Lower leg skin (tissue), 4 donors: ENCODE results near the gene VIP. TPM values are rescaled to one million over a fixed set of nuclear protein-coding genes. Genes with fewer than 3 reads are reported as not detected.

Source experiments
- DNase-seq, 2 donors: peaks; one replicate each; pipeline ENCODE4 v3.0.0-alpha.2; 2019; ENCODE audit warnings: low spot score in 2 of 2
- H3K4me3 ChIP-seq: fragments of 200-600 bp; sonication (generic); 2 replicates; pipeline ENCODE4 v1.5.1; 2017; ENCODE audit warnings: mild to moderate bottlenecking, low read depth; ENCODE audit not compliant: poor library complexity, severe bottlenecking
- POLR2A ChIP-seq, 2 donors: fragments of 450-650 bp; IDR thresholded peaks; one replicate each; pipeline ENCODE4 v1.6.1; 2016 to 2017; ENCODE audit warnings: antibody characterized with exemption in 2 of 2, mild to moderate bottlenecking in 1 of 2, moderate library complexity in 1 of 2
- WGBS, 2 donors: methylation state at CpG; one replicate each; pipeline ENCODE4 v1.1.5; 2018; 5-methylcytosine and 5-hydroxymethylcytosine counted together
- intact Hi-C: fragments of 100-400 bp; cut with DNase I; formaldehyde crosslinking; loops from one replicate; pipeline ENCODE4 v1.15.0; 2023; ENCODE audit warnings: low total_unique reads
- total RNA-seq, 4 donors: library from RNA; depleted of rRNA; stranded (reverse); fragments of >200 nt; gene quantifications; one replicate each; pipeline ENCODE4 v1.1.0, GENCODE V29; 2016
- TF ChIP-seq, protein P1 (sequence below), 3 donors: fragments of 450-650 bp; IDR thresholded peaks; one replicate each; pipeline ENCODE4 v1.5.1; 2016; ENCODE audit warnings: antibody characterized with exemption in 3 of 3, mild to moderate bottlenecking in 3 of 3, moderate library complexity in 2 of 3

VIP gene
- total RNA-seq, 4 donors from 2014 or later, result 0.13 to 0.98 TPM; not detected in 2

GRCh38 chr6:152720974-152721373 lies 29.6 kb upstream of the VIP start:
- intact Hi-C loops, result no loop called here
- 14 to 26% methylated on average over 3 of the region's 3 CpGs for WGBS, 2 donors
- DNase-seq, result no peak
- no peak for TF ChIP-seq POLR2A (IDR thresholded peaks at IDR 0.05)
- TF ChIP-seq, protein P1, sequence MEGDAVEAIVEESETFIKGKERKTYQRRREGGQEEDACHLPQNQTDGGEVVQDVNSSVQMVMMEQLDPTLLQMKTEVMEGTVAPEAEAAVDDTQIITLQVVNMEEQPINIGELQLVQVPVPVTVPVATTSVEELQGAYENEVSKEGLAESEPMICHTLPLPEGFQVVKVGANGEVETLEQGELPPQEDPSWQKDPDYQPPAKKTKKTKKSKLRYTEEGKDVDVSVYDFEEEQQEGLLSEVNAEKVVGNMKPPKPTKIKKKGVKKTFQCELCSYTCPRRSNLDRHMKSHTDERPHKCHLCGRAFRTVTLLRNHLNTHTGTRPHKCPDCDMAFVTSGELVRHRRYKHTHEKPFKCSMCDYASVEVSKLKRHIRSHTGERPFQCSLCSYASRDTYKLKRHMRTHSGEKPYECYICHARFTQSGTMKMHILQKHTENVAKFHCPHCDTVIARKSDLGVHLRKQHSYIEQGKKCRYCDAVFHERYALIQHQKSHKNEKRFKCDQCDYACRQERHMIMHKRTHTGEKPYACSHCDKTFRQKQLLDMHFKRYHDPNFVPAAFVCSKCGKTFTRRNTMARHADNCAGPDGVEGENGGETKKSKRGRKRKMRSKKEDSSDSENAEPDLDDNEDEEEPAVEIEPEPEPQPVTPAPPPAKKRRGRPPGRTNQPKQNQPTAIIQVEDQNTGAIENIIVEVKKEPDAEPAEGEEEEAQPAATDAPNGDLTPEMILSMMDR (IDR thresholded peaks at IDR 0.05), result no peak
- H3K4me3 ChIP-seq, result no peak overlapping the region

DNA sequence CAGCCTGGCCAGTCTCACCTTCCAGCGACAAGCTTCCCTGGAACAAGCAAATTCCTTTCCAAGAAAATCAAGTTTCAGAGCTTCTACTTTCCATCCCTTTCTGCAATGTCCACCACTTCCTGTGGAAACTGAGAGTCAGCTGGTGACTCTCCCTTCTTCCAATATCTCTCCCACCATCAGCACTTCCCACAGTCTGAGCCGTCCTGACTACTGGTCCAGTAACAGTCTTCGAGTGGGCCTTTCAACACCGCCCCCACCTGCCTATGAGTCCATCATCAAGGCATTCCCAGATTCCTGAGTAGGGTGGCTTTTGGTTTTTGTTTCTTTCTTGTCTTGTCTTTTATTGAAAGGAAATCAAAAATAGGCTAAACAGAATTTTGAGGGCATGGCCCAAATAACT lies 28.6 kb upstream of the VIP start:
- 89 to 95% methylated on average over 4 of the region's 4 CpGs for WGBS, 2 donors
- DNase-seq, result no peak
- intact Hi-C loops, result no loop called here

DNA sequence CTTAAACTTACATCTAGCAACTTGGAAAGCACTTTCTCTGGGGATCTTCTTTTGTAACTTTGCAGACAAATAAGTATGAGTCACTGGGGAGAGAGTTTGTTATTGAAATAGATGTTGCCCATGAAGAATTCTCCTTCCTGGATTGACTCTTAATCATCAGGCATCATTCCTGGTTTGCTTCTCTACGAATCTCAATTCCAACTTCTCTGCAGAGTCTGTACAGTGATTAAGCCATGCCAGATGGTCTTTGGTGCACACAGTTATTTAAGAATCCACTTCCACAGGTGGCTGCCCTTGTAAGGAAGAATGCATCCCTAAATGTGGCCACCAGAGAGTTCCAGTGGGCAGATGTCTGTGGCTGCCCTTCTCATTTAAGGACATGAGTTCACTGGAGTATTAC lies 27.2 kb upstream of the VIP start:
- no peak overlapping the region for H3K4me3 ChIP-seq
- intact Hi-C loops, result no loop called here
- 32 to 47% methylated on average over 1 of the region's 1 CpG for WGBS, 2 donors
- no peak for DNase-seq
- TF ChIP-seq, protein P1 (IDR thresholded peaks at IDR 0.05), result no peak
- no peak for TF ChIP-seq POLR2A (IDR thresholded peaks at IDR 0.05)

More for the DNA sequence above, 28.6 kb upstream of the VIP start:
- H3K4me3 ChIP-seq, result no peak overlapping the region
- TF ChIP-seq, protein P1 (IDR thresholded peaks at IDR 0.05), result no peak
- no peak for TF ChIP-seq POLR2A (IDR thresholded peaks at IDR 0.05)

GRCh38 chr6:152726313-152726712 lies 24.3 kb upstream of the VIP start:
- TF ChIP-seq, protein P1 (IDR thresholded peaks at IDR 0.05), result no peak
- TF ChIP-seq POLR2A (IDR thresholded peaks at IDR 0.05), result no peak
- intact Hi-C loops, result no loop called here
- 66 to 69% methylated on average over 4 of the region's 4 CpGs for WGBS, 2 donors
- DNase-seq, result no peak
- no peak overlapping the region for H3K4me3 ChIP-seq

DNA sequence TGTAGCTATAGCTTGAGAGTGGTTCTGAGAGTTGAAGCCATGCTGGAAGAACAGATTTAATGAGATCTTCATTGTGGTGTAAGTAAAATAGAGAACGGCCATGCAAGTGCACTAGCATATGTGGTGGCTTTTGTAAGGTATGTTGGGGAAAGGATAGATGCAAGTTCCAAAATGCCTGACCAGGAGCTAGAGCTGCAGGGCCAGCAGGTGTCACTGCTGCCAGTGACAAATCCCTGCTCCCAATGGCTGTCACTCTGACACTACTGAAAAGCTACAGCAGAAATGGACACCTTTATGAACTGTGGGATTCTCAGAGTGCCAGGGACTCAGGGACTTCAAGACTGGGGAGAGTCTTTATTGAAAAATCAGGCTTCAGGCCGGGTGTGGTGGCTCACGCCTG lies 23.1 kb upstream of the VIP start:
- intact Hi-C loops, result no loop called here
- H3K4me3 ChIP-seq, result no peak overlapping the region
- 86 to 93% methylated on average over 3 of the region's 3 CpGs for WGBS, 2 donors
- DNase-seq, result no peak
- no peak for TF ChIP-seq POLR2A (IDR thresholded peaks at IDR 0.05)
- TF ChIP-seq, protein P1 (IDR thresholded peaks at IDR 0.05), result no peak

GRCh38 chr6:152734630-152735029 lies 16.0 kb upstream of the VIP start:
- TF ChIP-seq, protein P1 (IDR thresholded peaks at IDR 0.05), result no peak
- no peak for TF ChIP-seq POLR2A (IDR thresholded peaks at IDR 0.05)
- intact Hi-C loops, result no loop called here
- WGBS, 2 donors, result 66 to 79% methylated on average over 2 of the region's 2 CpGs
- no peak for DNase-seq
- no peak overlapping the region for H3K4me3 ChIP-seq
